NCI-H345 (cell line): ENCODE results near the gene LY6G6D.

Experiments
- DNase-seq: peaks from one replicate; lab custom pipeline; 2025; lab: John Stamatoyannopoulos, UW

Gene LY6G6D

DNA sequence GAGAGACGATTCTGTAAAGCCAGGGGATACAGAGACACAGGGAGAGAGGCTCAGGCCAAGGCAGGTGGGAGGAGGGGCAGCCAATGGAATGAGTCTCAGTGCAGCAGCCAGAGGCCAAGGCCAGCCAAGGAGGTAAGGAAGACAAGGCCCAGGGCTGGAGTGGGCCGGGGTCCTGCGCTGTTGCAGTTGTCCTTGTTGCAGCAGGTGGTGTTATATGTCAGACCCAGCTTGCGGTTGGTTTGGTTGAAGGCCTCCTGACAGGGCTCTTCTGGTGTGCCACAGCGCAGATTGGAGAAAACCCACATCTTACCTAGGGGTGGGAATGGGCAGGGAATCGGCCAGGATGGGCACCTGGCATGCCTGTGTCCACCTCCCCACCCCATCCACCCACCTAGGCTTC, 3.9 kb downstream of the LY6G6D start:
- DNase-seq: no peak

DNA sequence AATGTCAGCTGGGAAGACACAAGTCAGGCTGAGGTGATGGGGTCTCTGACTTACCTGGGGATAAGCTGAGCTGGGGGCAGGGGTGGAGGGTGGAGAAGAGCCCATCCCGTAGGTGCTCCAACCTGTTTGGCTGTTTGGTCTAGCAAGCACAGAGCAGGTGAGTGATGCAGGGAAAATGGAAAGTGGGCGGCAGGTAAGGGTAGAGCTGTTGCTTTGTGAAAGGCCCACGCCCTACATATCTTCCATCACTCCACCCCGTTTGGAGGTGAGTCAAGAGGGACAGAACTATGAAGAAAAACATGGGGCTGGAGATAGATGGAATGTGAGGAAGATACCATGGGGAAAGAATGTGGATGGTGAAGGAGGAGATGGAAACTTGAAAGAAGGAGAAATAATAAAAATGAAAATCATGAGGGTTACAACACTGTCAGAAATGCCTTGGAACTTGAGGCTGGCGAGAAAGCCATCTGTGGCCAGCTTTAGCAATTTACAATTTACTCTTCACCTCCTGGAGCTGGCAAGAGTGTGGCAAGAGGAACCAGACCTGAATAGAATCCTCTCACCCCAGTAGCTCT, 5.1 kb downstream of the LY6G6D start:
- DNase-seq: no peak

DNA sequence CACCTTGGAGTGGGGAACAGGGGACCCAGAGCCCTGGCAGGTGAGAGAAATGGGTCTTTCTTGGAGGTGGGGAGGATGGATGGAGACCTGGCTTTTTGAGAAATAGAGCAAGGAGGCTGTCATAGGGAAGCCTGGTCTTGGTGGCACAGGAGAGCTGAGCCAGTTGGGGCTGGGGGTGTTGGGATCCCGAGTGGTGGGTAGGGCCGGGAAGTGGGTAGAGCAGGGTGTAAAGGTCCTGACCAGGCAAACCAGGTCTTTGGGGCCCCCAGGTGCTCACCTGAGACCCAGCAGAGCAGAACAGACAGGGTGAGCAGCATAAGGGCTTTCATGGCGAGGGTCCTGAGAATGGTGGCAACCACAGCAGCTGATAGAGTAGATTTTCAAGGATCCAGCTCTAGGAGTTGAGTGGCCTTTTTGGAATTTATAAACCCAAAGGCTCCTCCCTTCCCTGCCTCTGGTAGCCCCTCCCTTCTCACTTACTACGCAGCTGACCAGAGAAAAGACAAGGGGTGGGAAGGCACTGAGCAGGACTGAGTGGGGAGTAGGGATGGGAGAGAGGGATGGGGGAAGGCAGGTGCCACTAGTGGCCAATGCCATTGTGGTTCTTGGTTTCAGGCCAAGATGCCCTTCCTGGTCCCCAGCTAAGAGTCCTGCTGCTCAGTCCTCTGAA, 6.3 kb downstream of the LY6G6D start, which contains the start of gene LY6G6C:
LY6G6C (minus strand) TSS at position 396 of the 670 bp plus-strand sequence; CDS start at position 329, 67 bp downstream.
- no peak for DNase-seq

DNA sequence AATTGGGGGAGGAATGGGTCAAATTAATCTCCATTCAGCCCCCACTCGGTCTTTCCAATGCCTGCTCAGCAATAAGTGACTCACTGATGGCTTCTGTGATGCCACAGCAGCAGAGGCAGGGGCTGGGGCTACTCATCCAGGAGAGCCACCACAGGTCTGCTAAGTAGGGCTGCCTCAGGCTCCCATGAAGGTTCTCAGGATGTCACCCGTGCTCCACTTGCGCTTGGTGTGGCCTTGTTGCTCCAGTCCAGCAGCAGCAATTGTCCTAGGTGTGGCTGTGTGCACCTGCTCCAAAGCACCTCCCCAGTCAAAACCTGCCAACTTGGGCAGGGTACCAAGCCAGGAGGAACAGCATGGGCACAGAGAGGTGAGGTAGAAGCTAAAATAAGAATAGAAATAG, 7.0 kb downstream of the LY6G6D start:
- no peak for DNase-seq

GRCh38 chr6:31723245-31723979, 8.3 kb downstream of the LY6G6D start, which contains the start of gene MPIG6B:
Gene MPIG6B, plus strand, starts transcription at chr6:31723373. Its CDS starts 11 bp downstream, at chr6:31723384.
- DNase-seq: no peak

DNA sequence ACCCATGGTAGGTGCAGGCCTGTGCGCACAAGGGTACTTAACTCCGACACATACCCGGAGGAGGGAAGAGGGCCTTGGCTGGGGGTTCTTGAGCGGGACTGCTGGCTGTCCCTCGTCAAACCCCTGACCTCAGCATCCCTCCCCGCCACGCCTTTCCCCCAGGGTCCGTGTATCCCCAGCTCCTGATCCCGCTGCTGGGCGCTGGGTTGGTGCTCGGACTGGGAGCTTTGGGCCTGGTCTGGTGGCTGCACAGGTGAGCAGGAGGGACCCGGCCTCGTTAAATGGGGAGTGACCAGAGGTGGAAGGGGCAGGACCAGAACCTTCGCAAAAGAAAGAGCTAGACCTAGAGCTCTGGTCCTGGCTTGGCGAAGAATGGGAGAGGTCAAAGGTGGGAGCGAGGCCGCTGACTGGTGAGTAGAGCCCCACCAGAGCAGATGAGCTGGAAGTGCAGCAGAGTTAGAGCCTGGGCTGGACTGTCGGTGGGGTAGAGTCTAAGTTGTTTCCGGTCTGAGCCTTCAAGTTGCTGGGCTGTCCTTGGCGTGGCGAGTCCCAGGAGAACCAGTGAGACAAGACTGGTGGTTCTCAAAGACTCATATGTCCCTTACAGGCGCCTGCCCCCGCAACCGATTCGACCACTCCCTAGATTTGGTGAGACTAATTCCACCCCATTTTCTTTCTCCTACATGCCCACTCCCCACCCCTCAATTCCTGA, 9.0 kb downstream of the LY6G6D start:
- no peak for DNase-seq

DNA sequence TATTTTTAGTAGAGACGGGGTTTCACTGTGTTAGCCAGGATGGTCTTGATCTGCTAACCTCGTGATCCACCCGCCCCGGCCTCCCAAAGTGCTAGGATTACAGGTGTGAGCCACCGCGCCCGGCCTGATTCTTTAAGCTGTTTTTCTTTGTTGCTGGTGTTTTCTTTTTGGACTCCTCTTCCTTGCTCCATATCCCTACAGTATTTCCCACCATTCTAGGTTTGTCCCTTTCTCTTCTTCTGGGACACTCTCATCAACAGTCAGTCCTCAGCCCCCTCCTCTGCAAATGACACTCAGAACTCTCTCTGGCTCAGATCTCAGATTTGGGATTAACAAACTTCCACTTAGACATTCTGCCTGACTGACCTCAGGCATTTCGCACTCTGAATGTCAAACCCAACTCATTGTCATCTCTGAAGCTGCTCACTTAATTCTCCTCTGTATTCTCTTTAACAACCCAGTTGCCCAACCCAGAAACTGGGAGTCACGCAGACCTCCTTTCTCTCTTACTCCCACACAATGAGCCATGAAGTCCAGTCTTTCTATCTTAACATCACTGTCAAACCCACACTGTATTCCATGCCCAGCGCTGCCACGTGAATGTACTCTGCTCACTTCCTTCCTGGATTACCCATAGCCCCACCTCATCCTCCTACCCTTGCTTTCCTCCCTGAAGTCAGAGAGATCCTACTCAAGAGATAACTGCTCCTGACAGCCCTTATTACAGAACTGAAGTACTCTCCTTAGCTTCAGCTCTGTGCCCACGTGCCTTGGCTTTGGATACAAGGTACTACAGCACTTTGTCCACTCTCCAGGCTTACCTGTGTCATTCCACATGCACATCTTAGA, 10.6 kb downstream of the LY6G6D start:
- no peak for DNase-seq

DNA sequence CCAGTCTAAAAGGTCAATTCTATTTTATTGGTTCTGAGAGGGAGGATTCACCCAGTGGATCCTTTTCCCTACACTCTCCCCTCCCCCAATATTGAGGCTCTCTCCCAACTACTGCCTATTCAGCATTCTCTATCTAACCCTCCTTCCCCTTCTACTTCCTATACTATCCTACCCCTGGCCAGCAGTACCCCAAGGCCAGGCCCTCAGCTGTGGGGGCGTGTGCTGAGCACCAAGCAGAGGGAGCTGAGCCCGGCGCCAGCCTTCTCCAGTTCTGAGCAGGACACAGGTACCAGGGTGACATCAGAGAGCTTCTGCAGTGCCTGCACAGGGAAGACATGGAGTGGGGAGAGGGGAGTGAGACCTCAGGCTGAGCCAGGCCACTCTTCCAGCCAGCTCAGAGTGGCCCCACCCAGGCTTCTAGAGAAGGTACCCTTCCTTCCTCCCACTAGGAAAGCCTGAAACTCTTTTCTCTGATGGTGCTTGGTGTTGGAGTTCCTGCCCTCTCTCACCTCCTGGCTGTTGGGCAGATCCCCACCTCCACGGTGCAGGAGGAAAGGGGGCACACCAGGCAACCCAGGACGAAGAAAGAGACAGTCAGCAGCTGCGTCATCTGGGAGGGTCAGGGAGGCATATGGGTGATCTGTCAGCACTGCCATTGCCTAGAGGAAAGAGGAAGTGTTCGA, 12.0 kb downstream of the LY6G6D start:
- no peak for DNase-seq

- DNase-seq: no peak
Measured at GRCh38 chr6:31727717-31728671, 12.8 kb downstream of the LY6G6D start.

DNA sequence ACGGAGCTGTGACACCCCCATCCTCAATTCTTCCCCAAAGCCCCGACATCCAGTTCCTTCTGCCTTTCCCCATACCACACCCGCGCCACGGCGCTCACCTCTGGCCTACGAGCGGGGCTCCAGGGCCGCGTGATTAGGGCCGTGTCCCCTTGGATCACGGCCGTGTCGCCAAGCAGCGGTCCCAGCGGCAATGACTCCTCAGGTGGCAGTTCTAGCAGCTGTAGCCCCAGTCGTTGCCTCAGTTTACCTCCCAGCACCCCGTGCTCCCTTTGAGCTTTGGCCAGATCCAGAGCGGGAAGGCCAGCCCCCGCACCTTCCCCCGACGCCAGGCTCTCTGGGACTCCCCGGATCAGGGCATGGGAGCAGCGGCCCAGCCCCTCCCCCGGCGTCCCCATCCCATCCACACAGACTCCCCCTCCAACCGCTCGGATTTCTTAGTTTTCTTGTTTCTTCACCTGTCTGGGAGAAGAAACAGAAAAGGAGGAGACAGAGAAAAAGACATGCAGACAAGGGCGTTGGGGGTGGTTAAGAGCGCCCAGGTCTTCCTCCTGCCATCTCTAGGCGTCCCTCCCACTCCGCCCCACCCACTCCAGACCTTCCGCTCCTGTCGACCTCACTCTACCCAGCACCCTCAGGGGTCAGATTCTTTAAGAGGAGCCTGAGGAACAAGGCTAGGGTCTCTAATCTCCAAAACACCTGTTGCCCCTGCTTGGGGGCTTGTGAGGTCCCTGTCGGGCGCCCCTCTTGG, 13.8 kb downstream of the LY6G6D start, which contains the start of gene DDAH2:
DDAH2 (minus strand) TSS at position 533 of the 748 bp plus-strand sequence; CDS start at position 395, 138 bp downstream.
- DNase-seq: no peak

DNA sequence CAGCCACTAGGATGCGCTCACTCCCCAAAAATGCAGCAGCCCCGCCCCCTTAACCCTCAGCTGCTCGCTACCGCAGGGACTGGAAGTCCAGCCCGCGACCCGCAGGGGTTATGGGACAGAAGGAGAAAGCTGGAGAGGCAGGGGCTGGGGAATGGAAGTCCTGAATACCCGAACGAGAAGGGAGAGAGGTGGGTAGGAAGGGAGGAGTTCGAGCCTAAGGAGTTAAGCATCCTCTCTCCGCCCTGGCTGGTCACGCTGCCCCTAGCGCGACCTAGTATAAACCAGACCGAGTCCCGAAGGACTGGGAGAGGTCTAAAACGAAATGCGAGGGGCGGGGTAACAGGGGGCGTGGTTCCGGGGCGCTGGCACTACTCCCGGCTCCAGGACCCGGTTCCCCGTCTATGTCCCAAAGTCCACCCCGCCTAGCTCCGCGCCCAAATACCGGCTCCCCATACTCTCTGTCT, 14.4 kb downstream of the LY6G6D start:
- peak; percentile 81 for DNase-seq

GRCh38 chr6:31729979-31730630, 15.0 kb downstream of the LY6G6D start:
- DNase-seq: peak; percentile 78

- no peak for DNase-seq
Measured at GRCh38 chr6:31730631-31731086, 15.5 kb downstream of the LY6G6D start.

- no peak for DNase-seq
Measured at GRCh38 chr6:31732029-31732428, 16.9 kb downstream of the LY6G6D start.

- DNase-seq: no peak
Measured at GRCh38 chr6:31733734-31734133, 18.6 kb downstream of the LY6G6D start.

GRCh38 chr6:31734247-31734820, 19.2 kb downstream of the LY6G6D start:
- no peak for DNase-seq

DNA sequence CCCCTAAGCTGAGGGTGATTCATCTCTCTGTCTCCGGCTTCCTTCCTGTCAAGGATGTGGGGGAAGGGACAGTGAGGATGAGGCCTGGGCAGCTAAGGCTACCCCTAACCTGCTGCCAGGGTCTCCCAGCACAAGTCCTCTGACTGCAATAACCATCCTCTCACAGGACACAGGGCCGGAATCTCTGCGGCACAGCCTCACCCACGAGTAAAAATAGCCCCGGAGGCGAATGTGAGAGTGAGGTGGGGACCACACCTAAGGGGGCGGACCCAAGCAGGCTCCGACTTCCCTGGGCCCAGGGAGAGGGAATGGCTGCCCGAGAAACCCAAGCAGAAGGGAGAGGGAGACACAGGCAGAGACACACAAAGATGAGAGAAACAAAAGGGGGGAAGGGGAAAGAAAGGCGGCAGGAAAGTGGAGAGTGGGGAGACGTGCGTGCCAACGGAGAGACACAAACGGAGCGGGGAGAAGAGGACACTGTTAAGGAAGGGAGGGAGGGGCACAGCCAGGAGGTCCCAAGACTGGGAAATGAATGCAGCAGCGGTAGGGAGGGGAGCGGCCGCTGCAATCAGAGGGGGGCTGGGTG, 19.8 kb downstream of the LY6G6D start:
- no peak for DNase-seq
